T-helper 1 cell treated with Interleukin-12 subunit alpha and Interleukin-12 subunit beta and Interleukin-4 antibody, amounts not matched to agents 30 ng/mL and 1 ng/mL, for 36 hours (primary cell): Measurements from ENCODE around the gene SDS. TPM values are rescaled to one million over a fixed set of nuclear protein-coding genes. Genes with fewer than 3 reads are reported as not detected.
"Not testable (repeated sequence)": the region's sequence is repeated elsewhere in the genome, so short reads cannot be mapped to it uniquely, and the experiment has no call there.

ENCODE experiments used
- intact Hi-C: fragments of 100-400 bp; cut with micrococcal nuclease; formaldehyde crosslinking; loops from one replicate; pipeline ENCODE4 v1.15.1; 2024
- total RNA-seq: library from RNA; stranded (reverse); gene quantifications from 2 replicates; pipeline ENCODE4 v1.2.3, GENCODE V29; 2022

SDS gene
- total RNA-seq, 1 donor from 2014 or later = not detected

GRCh38 chr12:113381220-113381619 lies 22.5 kb downstream of the SDS start:
- intact Hi-C loops = no loop called here

GRCh38 chr12:113378291-113378690 lies 25.4 kb downstream of the SDS start:
- intact Hi-C loops = no loop called here

DNA sequence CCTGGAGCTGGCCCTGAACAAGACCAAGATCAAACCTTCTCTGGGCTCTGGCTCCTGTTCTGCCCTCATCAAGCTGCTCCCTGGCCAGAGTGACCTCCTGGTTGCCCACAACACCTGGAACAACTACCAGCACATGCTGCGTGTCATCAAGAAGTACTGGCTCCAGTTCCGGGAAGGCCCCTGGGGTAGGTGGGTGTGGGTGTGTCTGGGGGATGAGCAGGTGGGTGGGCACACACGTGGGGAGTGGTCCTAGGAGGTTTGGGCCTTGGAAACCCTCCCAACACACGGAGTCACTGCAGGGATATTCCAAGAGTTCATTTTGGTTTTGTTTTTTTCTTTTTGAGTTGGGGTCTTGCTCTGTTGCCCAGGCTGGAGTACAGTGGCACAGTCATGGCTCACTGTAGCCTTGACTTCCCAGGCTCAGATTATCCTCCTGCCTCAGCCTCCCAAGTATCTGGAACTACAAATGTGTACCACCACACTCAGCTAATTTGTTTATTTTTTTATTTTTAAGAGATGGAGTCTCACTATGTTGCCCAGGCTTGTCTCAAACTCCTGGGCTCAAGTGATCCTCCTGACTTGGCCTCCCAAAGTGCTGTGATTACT lies 28.8 kb downstream of the SDS start:
- intact Hi-C loops = no loop called here

DNA sequence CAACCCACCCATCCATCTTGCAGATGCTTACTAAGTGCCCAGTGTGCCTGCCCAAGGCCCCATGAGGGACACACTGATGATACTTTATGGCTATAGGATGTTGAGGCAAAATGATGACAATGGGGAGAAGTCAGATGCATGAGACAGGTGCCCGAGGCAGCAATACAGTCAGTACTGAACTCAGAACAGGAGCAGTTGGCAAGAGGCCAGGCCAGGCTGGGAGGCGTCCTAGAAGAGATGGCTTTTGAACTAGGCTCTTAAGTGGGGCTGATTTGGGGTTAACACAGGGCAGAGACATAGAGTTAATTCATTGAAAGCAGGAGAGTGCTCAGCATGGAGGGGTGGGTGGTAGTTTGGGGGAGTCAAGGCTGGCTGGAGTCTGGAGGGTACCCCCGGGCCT lies 29.7 kb downstream of the SDS start:
- intact Hi-C loops = no loop called here

DNA sequence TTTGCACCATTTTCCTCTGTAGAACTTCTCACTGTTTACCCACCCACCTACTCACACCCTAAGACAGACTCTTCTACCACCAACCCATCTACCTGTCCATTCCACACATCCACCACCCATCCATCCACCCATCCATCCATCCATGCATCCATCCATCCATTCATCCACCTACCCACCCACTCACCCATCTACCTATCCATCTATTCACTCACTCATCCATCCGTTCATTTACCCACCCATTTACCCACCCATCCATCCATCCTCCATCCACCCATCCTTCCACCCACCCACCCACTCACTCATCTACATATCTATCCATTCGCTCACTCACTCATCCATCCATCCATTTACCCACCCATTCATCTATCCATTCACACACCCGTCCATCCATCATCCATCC lies 30.2 kb downstream of the SDS start:
- intact Hi-C loops = no loop called here

DNA sequence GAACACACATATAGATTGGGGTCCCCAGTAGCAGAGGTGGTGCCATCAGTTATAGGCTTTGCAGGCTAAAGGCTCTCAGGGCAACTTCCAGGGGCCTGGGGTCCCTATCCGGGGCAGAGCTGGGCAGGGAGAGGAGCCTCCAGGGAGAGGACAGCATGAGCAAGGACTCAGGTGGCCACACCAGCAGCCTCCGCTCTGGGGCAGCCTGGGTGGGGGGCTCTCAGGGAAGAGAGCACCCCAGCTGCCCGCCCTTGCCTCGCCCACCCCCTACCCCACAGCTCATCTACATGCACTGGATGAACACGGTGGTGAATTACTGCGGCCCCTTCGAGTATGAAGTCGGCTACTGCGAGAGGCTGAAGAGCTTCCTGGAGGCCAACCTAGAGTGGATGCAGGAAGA lies 31.3 kb downstream of the SDS start:
- intact Hi-C loops = no loop called here

DNA sequence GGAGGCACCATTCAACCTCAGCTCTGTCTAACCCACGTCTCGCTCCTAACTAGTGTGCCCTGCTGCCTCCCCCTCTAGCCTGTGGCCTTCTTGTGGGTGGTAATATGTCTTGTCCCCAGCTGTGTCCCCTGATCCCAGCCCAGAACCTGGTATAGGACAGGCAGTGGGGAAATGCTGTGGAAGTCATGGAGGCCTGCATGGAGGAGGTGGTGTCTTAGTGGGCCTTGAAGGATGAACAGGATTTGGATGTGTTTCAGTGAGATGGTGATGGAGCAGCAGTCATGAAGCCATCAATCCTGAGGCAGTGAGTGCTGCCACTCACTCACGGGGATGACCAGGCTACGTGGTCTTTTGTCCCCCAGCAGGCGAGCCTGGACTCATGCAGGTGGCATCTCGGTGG lies 31.9 kb downstream of the SDS start:
- intact Hi-C loops = no loop called here

GRCh38 chr12:113370923-113371682 lies 32.6 kb downstream of the SDS start:
- intact Hi-C loops = no loop called here

GRCh38 chr12:113369391-113369985 lies 34.2 kb downstream of the SDS start:
- intact Hi-C loops = no loop called here

- intact Hi-C loops = no loop called here
These were observed 35.4 kb downstream of the SDS start for GRCh38 chr12:113368331-113368730.

DNA sequence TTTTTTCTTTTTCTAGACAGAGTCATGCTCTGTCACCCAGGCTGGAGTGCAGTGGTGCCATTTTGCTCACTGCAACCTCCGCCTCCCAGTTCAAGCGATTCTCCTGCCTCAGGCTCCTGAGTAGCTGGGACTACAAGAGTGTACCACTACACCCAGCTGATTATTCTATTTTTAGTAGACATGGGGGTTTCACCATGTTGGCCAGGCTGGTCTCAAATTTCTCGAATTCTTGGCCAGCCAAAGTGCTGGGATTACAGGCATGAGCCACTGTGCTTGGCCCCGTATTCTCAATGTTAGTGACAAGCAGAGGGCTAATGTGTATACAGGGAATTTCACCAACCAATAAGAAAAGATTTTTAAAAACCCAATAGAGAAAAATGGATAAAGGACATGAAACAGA lies 36.9 kb downstream of the SDS start:
- intact Hi-C loops = no loop called here

GRCh38 chr12:113365639-113366395 lies 37.9 kb downstream of the SDS start:
- intact Hi-C loops = no loop called here

GRCh38 chr12:113364698-113365097 lies 39.0 kb downstream of the SDS start:
- intact Hi-C loops = no loop called here

- intact Hi-C loops = no loop called here
These were observed 41.9 kb downstream of the SDS start for GRCh38 chr12:113361574-113362370.

- intact Hi-C loops = no loop called here
These were observed 43.5 kb downstream of the SDS start for GRCh38 chr12:113359939-113360748.

- intact Hi-C loops = no loop called here
These were observed 44.4 kb downstream of the SDS start for GRCh38 chr12:113359133-113359938.

GRCh38 chr12:113358381-113359132 lies 45.1 kb downstream of the SDS start, which contains the start of gene PLBD2:
TSS of gene PLBD2 (plus strand) at chr12:113358587. CDS start at chr12:113358601, 14 bp downstream.
- intact Hi-C loops = loop anchor here (1.0 kb wide), 8 partner anchors 23 to 608 kb away; partner anchors contain the start of genes OAS2, RBM19, SDSL and SLC8B1

DNA sequence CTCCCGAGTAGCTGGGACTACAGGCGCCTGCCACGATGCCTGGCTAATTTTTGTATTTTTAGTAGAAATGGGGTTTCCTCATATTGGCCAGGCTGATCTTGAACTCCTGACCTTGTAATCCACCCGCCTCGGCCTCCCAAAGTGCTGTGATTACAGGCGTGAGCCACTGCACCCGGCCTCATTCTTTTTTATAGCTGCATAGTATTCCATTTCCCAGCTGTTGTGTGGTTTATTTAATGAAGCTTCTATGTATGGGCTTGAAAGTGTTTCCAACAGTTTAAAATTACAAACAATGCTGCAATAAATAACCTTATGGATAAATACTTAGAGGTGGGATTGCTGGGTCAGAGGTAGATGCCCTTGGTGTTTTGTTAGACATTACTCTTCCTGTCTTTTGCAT lies 49.5 kb downstream of the SDS start:
- intact Hi-C loops = not testable (repeated sequence)

DNA sequence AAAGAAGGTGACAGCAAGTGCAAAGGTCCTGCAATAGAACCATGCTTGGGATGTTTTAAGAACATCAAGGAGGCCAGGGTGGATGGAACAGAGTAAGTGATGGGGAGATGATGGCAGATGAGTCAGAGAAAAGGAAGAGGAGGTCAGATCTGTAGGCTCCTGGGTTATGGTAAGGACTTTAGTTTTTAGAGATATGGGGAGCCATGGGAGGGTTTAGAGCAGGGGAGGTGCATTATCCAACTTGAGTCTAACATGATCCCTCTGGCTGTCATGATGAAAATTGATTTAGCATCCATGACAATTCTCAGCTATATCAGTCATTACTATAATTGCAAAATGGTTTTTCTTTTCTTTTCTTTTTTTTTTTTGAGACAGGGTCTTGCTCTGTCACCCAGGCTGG lies 52.6 kb downstream of the SDS start:
- intact Hi-C loops = no loop called here
